Measurements from ENCODE around the gene DTNB.

GRCh38 chr2:25615386-25615785 lies 58.0 kb downstream of the DTNB start:
- TF ChIP-seq CTCF (IDR thresholded peaks at IDR 0.05; ENCODE audit: low read depth, low read length) (no peak), EZH2phosphoT487 (IDR thresholded peaks at IDR 0.05; ENCODE audit: low read depth) (no peak)
